Glomerular visceral epithelial cell (primary cell): Measurements from ENCODE around the gene RET.

ENCODE experiments used
- DNase-seq: peaks from one replicate; pipeline ENCODE4 v3.0.0-alpha.2; 2016; ENCODE audit errors: extremely low spot score

RET gene

GRCh38 chr10:43044961-43045621 is 31.8 kb upstream of the RET start:
- DNase-seq, result no peak

GRCh38 chr10:43045631-43046287 is 31.1 kb upstream of the RET start:
- DNase-seq, result no peak

DNA sequence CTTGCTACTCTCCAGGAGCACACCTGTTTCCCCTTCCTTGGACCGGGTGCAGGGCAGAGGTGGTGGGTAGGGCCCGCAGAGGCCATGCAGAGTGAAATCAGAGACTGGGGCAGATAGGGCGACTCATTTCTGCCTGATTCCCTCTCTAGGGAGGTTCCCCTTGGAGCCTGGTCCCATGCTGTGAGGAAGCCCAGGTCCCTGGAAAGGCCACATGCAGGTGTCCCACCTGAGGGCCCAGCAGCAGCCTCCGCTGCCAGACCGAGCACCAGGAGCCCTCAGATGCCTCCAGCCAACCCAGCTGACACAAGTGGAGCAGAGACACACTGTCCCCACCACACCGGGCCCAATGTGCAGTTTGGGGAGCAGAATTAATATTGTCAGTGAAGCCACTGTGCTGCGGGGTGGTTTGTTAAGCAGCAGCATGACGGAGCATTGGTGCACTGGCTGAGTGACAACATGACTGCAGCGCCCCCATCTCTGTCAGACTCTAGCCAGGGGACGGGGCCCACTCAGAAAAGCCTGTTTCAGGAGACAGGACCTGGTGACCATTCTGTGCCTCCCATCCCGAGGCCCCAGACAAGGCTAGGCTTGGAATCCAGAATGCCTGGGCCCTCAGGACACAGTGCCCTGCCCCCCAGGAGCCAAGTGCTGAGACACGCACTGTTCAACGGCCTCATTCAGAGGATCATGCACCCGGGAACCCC is 30.4 kb upstream of the RET start:
- DNase-seq, result no peak

- DNase-seq, result no peak
These were observed 29.4 kb upstream of the RET start for GRCh38 chr10:43047288-43047970.

- no peak for DNase-seq
These were observed 28.4 kb upstream of the RET start for GRCh38 chr10:43048301-43049051.

GRCh38 chr10:43049081-43049551 is 27.8 kb upstream of the RET start:
- DNase-seq, result no peak

- no peak for DNase-seq
These were observed 26.9 kb upstream of the RET start for GRCh38 chr10:43050011-43050410.

DNA sequence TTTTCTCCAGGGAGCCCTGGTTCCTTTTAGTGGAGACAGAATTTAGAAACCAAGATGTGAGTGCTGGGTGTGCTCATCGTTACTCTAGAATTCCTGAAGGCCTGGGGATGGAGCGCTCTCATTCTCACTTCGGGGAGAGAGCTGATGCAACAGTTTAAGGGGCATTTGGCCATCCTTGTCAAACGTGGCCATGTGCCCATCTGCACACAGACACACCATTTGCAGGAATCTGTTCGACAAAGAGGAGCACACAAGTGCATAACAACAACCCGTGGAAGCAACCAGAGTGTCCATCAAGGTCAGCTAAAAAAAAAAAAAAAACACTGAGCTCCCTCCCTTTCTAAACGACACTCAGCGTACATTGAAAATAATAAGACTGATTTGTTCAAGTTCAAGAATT is 23.0 kb upstream of the RET start:
- no peak for DNase-seq

- DNase-seq, result no peak
These were observed 22.3 kb upstream of the RET start for GRCh38 chr10:43054593-43054992.

GRCh38 chr10:43055217-43055616 is 21.7 kb upstream of the RET start:
- DNase-seq, result no peak

DNA sequence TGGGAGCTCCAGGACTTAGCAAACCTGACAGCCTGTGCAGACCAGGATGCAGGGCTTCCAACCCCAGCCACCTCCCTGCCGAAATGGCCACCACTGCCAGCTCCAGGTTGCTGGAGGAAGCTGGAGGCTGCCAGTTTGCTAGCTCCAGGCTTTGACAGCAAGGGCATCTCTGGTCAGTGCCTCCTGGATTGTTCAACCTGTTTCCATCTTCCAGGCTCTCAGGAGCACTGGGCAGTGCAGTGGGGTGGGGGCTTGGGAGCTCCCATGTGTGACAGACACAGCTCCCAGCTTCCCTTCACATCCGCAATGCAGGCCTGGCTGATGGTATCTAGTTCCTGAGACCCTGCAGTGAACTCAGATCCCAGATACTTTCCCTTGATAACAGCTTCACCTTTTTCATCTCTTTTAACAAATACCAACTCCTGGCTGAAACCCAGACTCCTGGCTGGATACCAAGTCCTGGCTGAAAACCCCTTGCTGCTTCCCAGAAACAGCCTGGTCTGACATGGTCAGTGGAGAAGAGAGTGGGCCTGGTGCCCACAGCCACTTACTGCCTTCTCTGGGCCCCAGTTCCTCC is 20.8 kb upstream of the RET start:
- no peak for DNase-seq

GRCh38 chr10:43056568-43057011 is 20.3 kb upstream of the RET start:
- no peak for DNase-seq

GRCh38 chr10:43057231-43057711 is 19.6 kb upstream of the RET start:
- DNase-seq, result no peak

- no peak for DNase-seq
These were observed 19.0 kb upstream of the RET start for GRCh38 chr10:43057831-43058340.

DNA sequence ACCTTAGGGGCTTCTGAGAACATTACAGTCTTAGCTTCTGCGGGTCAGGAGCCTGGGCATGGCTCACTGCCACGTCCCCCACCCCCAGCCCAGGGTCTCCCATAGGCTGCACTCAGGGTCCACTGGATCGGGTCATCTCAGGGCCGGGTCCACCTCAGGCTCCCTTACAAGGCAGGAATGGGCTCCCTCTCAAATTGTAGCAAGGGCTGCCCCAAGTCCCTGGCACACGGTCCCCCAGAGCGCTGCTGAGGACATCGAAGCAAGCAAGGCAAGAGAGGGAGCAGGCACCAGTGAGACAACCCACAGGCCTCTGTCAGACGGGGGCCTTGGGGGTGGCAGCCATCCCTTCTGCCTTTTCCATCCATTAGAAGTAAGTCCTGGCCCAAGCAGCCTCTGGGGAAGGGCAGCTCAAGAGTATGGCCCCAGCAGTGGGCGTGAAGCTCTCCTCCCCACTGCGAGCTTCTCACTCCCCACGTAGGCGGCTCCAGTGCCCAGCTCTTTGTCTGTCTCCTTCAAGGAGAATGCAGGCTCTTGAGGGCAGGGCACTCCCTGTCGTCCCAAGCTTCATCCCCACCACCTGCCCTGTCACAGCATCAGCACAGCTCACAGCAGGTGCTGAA is 18.0 kb upstream of the RET start:
- no peak for DNase-seq

DNA sequence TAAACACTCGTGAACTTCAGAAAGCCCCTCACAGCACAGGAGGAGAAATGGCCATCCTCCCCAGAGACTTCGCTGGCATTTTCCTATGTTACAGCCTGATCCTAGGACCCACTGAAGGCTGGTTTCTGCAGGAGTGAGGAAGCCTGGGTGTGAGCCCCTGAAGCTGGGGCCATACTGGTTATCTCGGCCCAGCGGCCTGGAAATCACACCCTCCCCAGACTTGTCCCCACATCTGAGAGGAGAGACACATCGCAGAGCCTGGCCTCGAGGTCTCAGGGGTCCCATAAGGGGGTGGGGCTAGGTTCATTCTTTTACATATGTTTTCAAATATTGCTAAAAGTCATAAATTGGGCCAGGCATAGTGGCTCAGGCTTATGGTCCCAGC is 17.5 kb upstream of the RET start:
- DNase-seq, result no peak

- DNase-seq, result no peak
These were observed 17.0 kb upstream of the RET start for GRCh38 chr10:43059828-43060227.

- no peak for DNase-seq
These were observed 16.6 kb upstream of the RET start for GRCh38 chr10:43060291-43060690.

GRCh38 chr10:43061331-43061730 is 15.5 kb upstream of the RET start:
- DNase-seq, result no peak

DNA sequence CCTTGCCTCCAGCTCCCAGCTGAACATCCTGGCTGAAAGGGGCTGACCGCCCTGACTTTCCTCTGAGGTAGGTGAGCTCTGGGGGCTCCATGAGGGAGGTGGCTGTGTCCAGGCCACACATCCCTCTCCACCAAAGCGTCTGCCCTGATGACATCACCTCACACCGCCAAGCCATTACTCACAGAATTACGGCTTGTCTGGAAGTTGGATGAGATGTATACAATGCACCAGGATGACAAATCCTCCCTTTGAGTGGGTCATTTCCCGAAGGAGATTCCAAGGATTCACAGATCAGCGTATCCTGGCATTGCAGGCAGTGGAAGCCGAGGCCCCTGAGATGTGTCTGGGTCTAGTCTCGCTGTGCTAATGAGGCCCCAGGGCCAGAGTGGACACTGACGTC is 15.1 kb upstream of the RET start:
- peak; percentile 11 for DNase-seq
